ENCODE measurements around the gene SCFD2.
"Not testable (repeated sequence)": the region's sequence is repeated elsewhere in the genome, so short reads cannot be mapped to it uniquely, and the experiment has no call there.

Gene SCFD2

DNA sequence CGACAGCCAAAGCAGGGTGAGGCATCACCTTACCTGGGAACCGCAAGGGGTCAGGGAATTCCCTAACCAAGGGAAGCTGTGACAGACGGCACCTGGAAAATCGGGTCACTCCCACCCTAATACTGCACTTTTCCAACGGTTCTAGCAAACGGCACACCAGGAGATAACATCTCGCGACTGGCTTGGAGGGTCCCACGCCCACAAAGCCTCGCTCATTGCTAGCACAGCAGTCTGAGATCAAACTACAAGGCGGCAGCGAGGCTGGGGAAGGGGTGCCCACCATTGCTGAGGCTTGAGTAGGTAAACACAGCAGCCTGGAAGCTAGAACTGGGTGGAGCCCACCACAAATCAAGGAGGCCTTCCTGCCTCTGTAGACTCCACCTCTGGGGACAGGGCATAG, 25.7 kb downstream of the SCFD2 start:
- not testable (repeated sequence) for DNase-seq

DNA sequence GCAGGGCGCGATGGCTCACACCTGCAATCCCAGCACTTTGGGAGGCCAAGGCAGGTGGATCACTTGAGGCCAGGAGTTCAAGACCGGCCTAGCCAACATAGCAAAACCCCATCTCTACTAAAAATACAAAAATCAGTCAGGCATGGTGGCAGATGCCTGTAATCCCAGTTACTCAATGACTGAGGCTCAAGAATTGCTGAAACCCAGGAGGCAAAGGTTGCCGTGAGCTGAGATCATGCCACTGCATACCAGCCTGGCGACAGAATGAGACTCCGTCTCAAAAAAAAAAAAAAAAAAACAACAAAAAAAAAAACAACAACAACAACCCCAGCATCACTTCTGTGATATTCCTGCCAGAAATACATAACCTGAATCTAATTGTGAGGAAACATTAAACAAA, 30.9 kb downstream of the SCFD2 start:
- not testable (repeated sequence) for DNase-seq

DNA sequence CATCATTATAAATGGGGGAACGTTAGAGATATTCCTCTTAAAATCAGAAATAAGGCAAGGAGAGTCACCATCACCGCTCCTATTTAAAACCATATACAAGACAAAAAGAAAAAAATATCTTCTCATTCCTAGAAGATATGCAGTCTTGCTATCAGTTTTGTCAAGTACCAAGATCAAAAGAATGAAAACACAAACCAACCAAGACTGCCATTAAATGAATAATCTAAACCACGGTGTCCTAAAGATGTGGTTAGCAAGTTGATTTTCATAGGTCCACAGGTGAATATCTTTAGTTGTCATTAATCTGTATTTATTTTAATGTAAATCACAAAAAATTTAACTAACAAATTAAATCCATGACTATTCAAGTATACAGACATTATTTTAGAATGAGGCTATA, 39.3 kb downstream of the SCFD2 start:
- no peak for DNase-seq

DNA sequence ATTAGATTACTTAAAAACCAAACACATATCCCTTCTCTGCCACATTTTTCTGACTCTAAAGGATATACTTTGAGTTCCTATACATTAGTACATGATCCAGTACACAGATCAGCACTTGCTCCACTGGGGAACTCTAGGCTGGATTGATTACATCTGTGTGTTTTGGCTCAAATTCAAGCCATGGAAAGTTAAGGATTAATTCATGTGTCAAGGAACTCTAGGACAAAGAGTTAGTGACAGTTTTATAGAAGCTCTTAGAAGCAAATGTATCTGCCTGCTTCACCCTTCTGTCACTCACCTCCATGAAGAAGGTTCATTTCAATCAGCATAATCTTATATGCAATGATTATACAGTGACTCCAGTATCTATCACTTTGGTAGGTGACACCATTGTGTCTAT, 43.2 kb downstream of the SCFD2 start:
- no peak for DNase-seq

DNA sequence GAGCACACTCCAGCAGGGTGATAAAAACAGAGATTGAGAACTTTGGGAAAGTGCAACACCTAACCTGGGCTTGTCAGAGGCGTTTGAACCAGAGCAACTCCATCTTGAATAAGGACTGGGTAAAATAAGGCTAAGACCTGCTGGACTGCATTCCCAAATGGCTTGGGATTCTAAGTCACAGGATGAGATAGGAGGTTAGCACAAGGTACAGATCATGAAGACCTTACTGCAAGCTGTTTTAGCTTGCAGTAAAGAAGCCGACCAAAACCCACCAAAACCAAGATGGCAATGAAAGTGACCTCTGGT, 43.9 kb downstream of the SCFD2 start:
- no peak for DNase-seq

DNA sequence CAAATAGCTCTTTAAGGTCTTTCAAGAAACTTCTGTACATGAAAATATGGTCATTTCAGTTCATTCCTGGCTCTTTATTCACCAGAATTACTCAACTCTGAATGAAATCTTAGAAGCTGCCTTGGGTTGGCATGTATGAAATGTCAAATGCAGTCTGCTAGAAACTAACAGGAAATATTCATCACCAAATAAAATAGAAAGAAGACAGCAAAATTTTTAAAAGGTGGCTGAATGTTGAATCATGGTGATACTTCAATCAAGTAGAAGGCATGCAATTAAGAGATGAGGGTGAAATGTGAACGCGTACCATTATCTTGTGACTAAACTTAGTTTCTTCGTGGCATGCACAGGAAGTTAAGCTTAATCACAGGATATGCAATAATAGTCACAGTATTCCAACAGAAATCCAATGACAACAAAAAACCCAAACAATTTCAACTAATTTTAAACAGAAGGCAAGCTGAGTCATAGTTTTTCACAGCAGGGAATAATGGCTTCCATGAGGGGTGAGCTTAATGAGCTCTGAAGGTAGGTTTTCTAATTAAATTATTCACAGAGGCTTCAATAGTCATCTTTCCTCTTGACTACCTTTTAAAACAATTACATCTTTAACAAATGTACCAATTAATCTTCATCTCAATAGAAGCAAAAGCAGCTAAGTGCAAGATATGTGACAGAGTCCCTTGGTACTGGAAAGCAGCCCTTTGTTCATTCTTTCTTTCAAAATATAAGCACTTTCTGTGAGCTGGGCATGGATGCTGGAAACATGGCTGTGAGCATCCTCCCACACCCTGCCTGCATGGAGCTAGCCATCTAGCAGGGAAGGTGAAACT, 44.5 kb downstream of the SCFD2 start:
- no peak for DNase-seq

- no peak for DNase-seq
Measured at GRCh38 chr4:53315300-53315699, 50.6 kb downstream of the SCFD2 start.

- no peak for DNase-seq
Measured at GRCh38 chr4:53314252-53314651, 51.6 kb downstream of the SCFD2 start.

DNA sequence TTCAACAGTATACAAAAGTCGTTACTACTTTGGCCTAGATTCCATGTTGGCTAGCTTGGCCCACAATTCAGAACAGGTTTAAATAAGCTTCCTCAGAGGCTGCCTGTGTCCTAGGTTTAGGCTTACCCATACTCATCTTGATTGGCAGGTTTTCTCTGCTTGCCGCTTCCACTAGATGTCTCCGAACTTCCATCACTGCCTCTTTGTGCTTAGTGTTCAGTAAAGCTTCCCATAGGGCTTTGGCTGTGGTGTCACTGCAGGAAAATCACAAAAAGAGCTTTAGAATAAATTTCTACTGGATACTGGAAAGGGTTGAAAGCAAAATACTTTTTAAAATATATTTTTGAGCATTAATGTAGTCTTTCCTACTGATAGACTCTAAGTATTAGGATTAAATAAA, 52.4 kb downstream of the SCFD2 start:
- no peak for DNase-seq

GRCh38 chr4:53309321-53310040, 56.4 kb downstream of the SCFD2 start:
- no peak for DNase-seq

GRCh38 chr4:53307819-53308780, 57.8 kb downstream of the SCFD2 start:
- no peak for DNase-seq

DNA sequence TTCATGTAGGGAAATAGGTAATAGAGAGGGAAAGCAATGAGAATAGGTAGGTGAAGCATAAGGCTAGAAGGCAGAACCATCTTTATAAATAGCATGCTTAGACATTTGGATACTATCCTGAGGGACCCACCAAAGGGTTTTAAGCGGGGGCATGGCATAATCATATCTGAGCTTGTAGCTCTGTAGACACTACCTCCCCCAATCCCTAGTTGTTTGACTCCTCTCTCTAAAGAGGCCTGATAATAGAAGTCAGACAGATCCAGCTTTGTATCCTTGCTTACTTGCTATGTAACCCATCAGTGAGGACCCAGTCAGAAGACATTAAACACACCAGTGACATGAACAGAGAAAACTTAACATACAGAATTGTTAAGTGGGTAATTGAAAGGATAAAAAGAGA, 58.7 kb downstream of the SCFD2 start:
- DNase-seq: no peak

DNA sequence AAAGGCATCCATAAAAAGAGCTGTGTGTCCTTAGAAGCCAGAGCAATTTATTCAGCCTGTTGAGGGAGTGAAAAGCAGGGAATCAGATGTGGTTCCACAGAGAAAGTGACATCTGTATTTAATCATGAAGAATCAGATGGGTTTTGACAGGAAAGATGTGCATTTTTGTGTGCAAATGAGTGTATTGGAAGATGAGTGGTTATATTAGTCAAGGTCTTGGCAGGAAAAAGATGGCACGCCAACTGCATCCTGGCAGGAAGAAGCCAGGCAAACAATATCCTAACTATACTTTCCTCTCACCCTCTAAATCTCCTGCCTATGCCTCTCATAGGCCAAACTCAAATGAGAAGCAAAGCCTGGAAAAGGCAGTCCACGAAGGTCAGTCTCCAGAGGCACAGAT, 59.1 kb downstream of the SCFD2 start:
- DNase-seq: no peak

- DNase-seq: not testable (repeated sequence)
Measured at GRCh38 chr4:53292209-53292608, 73.7 kb downstream of the SCFD2 start.

DNA sequence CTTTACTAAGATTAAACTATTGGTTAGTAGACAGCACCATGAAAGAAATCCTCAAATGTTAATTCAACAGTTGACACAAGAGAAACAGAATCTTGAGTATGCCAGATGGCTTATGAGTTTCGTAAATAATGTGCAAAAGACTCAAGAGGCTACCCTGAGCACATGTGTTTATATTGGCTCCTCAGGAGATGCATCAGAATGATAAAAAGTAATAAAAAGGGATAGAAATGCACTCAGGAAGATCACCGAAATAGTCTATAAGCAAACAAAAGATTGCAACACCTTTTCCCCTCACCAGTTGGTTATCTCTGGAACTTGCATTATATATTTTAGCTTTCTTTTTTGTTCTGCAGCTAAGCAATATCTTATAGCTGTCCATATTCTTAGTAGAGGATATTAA, 84.4 kb downstream of the SCFD2 start:
- DNase-seq: no peak

DNA sequence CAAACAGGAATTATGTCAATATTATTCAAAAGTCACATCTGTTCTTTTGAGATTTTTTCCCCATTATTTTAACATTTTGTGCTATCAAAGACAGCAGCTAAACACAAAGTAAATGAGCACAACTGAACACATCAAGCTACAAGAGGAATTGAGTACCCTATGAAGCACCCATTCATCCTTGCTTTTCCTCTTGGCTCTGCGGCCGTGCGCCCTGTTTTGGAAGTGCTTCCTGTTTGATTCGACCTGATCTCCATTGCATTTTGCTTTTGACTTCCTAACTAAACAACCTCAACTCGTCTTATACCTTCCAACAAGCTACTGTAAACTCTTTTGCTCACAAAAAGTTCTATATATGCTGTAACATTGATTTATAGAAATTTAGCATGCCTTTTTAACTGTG, 85.0 kb downstream of the SCFD2 start:
- DNase-seq: no peak

DNA sequence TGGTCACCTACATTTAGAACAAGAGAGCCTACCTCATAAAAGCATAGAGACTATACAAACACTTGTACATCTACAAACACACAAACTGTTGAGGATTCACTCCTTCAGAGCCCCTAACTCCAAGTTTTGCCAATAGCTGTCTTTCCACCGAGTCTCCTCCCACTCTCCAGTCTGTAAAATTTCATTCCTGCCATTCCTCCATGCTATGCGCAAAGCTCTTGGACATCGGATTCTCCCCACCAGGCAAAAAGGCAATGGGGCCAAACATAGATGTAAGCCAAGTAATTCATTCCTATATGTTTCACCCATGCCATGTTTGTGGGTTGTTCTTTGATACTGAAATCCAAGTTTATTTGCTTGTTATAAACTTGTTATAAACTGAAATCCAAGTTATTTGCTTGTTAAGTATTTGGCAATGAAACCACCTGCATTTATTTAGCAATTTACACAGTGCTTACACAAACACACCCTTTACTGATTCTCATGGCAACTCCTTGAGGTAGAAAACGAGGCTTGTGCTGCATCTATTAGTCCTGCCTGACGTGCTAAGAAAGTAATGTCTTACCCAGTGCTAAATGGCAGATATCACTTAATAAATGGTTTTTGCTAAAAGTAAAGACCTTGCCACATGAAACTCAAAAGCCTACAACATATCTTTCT, 91.1 kb downstream of the SCFD2 start:
- no peak for DNase-seq

- DNase-seq: no peak
Measured at GRCh38 chr4:53273726-53274125, 92.1 kb downstream of the SCFD2 start.

DNA sequence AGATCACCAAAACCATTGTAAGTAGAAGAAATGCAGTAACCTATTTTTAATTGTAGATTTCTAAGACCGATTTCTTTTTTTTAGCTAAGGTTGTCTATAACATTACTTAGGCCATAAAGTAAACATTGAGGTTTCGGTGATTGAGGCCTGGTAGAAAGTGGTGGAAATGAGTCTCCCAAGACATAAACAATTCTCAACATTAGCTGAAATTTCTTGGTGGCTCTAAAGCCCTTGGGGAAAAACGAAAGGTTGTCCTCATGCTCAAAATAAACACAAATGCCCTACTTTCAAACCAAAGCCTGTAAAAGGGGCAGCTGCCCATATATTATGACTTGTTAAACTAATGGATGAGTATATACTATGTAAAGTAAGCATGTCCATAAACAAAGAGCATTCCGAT, 98.8 kb downstream of the SCFD2 start:
- DNase-seq: no peak

DNA sequence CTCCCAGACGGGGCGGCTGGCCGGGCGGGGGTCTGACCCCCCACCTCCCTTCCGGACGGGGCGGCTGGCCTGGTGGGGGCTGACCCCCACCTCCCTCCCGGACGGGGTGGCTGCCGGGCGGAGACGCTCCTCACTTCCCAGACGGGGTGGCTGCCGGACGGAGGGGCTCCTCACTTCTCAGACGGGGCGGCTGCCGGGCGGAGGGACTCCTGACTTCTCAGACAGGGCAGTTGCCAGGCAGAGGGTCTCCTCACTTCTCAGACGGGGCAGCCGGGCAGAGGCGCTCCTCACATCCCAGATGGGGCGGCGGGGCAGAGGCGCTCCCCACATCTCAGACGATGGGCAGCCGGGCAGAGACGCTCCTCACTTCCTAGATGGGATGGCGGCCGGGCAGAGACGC, 109.9 kb downstream of the SCFD2 start:
- not testable (repeated sequence) for DNase-seq

- DNase-seq: no peak
Measured at GRCh38 chr4:53240573-53240972, 125.3 kb downstream of the SCFD2 start.

- not testable (repeated sequence) for DNase-seq
Measured at GRCh38 chr4:53238352-53238751, 127.5 kb downstream of the SCFD2 start.

GRCh38 chr4:53237811-53238210, 128.1 kb downstream of the SCFD2 start:
- not testable (repeated sequence) for DNase-seq
